Activated naive CD8-positive, alpha-beta T cell treated with anti-CD3 and anti-CD28 coated beads, Interleukin-2, amount 50 U/mL, for 16 hours (primary cell): ENCODE results near the gene SLC44A1.

Experiments used
- DNase-seq: peaks from one replicate; pipeline ENCODE4 v3.0.0-alpha.2; 2020; ENCODE audit warnings: low read depth, low spot score

Gene SLC44A1

GRCh38 chr9:105466898-105467455 lies 222.5 kb downstream of the SLC44A1 start:
- no peak for DNase-seq

DNA sequence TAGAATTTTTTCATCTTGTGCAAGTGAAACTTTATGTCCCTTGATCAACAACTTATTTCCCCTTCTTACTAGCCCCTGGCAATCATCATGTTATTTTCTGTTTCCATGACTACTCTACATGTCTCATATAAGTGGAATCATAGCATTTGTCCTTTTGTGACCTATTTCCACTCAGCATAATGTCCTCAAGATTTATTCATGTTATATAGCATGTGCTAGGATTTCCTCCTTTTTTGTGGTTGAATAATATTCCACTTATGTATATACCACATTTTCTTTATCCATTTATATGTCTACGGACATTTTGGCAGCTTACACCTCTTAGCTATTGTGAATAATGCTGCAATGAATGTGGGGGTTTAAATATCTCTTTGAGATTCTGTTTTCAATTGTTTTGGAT lies 224.4 kb downstream of the SLC44A1 start:
- no peak for DNase-seq

DNA sequence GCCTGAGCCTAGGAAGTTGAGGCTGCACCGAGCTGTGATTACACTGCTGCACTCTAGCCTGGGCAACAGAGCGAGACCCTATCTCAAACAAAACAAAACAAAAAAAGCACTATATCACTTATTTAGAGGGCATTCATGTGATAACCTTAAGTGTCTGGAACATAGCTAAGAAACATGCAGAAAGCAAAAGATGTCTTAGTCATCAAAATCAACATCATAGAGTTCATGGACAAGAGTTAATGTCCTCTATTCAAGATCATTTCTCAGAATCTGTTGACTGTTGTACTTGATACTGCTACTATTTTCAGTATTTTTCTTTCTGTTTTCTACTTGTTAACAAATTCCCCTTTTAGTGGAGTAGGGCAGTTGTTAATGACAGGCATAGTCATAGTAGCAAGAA lies 228.8 kb downstream of the SLC44A1 start:
- no peak for DNase-seq

- DNase-seq: no peak
Measured at GRCh38 chr9:105475302-105475701, 230.9 kb downstream of the SLC44A1 start.

DNA sequence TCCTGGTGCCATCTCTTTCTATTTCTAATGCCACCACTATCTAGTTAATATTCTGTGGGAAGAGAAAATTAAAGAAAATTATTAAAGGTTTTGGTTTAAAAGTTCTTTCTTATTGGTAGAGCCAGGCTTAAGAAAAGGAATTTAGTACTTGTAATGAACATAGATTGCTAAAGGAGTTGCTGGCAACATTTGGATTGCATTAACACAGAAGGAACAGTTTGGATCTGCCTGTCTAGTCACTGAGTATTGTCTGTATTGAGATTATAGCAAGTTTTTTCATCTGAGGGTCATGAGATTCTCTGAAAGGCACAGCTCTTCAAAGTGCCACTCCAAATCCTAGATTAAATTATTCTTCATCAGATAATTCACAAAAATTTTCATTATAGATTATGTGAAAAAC lies 235.4 kb downstream of the SLC44A1 start:
- DNase-seq: no peak

- no peak for DNase-seq
Measured at GRCh38 chr9:105483618-105484017, 239.2 kb downstream of the SLC44A1 start.

GRCh38 chr9:105484226-105484625 lies 239.8 kb downstream of the SLC44A1 start:
- no peak for DNase-seq

GRCh38 chr9:105485131-105485530 lies 240.7 kb downstream of the SLC44A1 start:
- DNase-seq: no peak
